Endothelial cell of umbilical vein (primary cell): ENCODE data around the gene RAB3GAP2. TPM values are rescaled to one million over a fixed set of nuclear protein-coding genes. Genes with fewer than 3 reads are reported as not detected.

Experiments used
- BruUV-seq: library from RNA; stranded (reverse); fragments of 400-500 nt; replicated peaks from 2 replicates; lab custom pipeline; 2021; lab: Mats Ljungman, UMichigan
- CTCF ChIA-PET: fragments of 300-600, 350-600 bp; sonication (Branson Sonifier 250); formaldehyde crosslinking; loops from one replicate; lab custom pipeline; 2021; ENCODE audit warnings: antibody characterized with exemption, inconsistent platforms; lab: Charles Lee
- POLR2A ChIA-PET: fragments of 300-600, 350-600 bp; sonication (Branson Sonifier 250); formaldehyde crosslinking; loops from one replicate; lab custom pipeline; 2021; ENCODE audit warnings: antibody characterized with exemption, inconsistent platforms; lab: Charles Lee
- DNase-seq: peaks from one replicate; pipeline ENCODE4 v3.0.0-alpha.2; 2011; ENCODE audit warnings: low read depth, low spot score
- FAIRE-seq: peaks from 2 replicates; lab custom pipeline; 2011; peaks lifted over from hg19 to GRCh38; lab: Jason Lieb, UNC
- H2AFZ ChIP-seq: 2 replicates; pipeline ENCODE4 v1.6.0; 2012; ENCODE audit warnings: low read depth, low read length, control low read depth, inconsistent platforms
- H3K27ac ChIP-seq: 2 replicates; pipeline ENCODE4 v1.5.1; 2011; ENCODE audit warnings: low read depth, mild to moderate bottlenecking, control low read depth, low read length, moderate library complexity; ENCODE audit not compliant: insufficient read depth
- H3K27me3 ChIP-seq, 2 experiments: 2 replicates each; pipeline versions ENCODE4 v1.6.0 to v1.6.1; 2011; ENCODE audit warnings: low read length in 2 of 2, mixed read lengths in 1 of 2; ENCODE audit not compliant: control insufficient read depth in 2 of 2, insufficient read depth in 2 of 2
- H3K36me3 ChIP-seq, 2 experiments: 2 replicates in 1 of 2; 3 replicates in 1 of 2; pipeline ENCODE4 v1.5.1; 2011; ENCODE audit warnings: low read length in 2 of 2, mild to moderate bottlenecking in 1 of 2, moderate library complexity in 1 of 2; ENCODE audit not compliant: control insufficient read depth in 2 of 2, insufficient read depth in 2 of 2; ENCODE audit errors: extremely low read depth in 1 of 2
- H3K4me1 ChIP-seq: 3 replicates; pipeline ENCODE4 v1.5.1; 2011; ENCODE audit warnings: mild to moderate bottlenecking, low read length; ENCODE audit not compliant: control insufficient read depth, insufficient read depth; ENCODE audit errors: extremely low read depth
- H3K4me2 ChIP-seq: 2 replicates; pipeline ENCODE4 v1.6.1; 2011; ENCODE audit warnings: low read length, control low read depth, mixed read lengths; ENCODE audit not compliant: insufficient read depth
- H3K4me3 ChIP-seq, 3 experiments: fragments of 200-600 bp in 1 of 3; sonication (generic), shearing (Covaris generic) in 1 of 3; replicated peaks in 1 of 3; 2 replicates each; pipeline ENCODE4 v1.5.1; 2011 to 2016; ENCODE audit warnings: control low read depth in 3 of 3, low read length in 3 of 3, mild to moderate bottlenecking in 2 of 3, inconsistent platforms in 1 of 3, low read depth in 1 of 3, moderate library complexity in 1 of 3; ENCODE audit not compliant: insufficient read depth in 1 of 3
- H3K79me2 ChIP-seq: 2 replicates; pipeline ENCODE4 v1.6.0; 2012; ENCODE audit warnings: low read length, inconsistent platforms; ENCODE audit not compliant: control insufficient read depth, insufficient read depth
- H3K9ac ChIP-seq: replicated peaks from 2 replicates; pipeline ENCODE3; 2011; ENCODE audit warnings: low read length, control low read depth; ENCODE audit not compliant: insufficient read depth; ENCODE audit errors: extremely low read depth
- H3K9me1 ChIP-seq: replicated peaks from 3 replicates; pipeline ENCODE4 v1.6.0; 2011; ENCODE audit warnings: mild to moderate bottlenecking, low read length; ENCODE audit not compliant: control insufficient read depth, insufficient read depth; ENCODE audit errors: extremely low read depth
- H3K9me3 ChIP-seq: replicated peaks from 2 replicates; pipeline ENCODE4 v1.5.1; 2012; ENCODE audit warnings: low read length, inconsistent platforms; ENCODE audit not compliant: control insufficient read depth, insufficient read depth
- H4K20me1 ChIP-seq: replicated peaks from 2 replicates; pipeline ENCODE3; 2011; ENCODE audit warnings: mild to moderate bottlenecking, low read length; ENCODE audit not compliant: control insufficient read depth, insufficient read depth; ENCODE audit errors: extremely low read depth
- CTCF ChIP-seq, 2 donors: IDR thresholded peaks; 1 replicate in 1 of 2; 2 replicates in 1 of 2; pipeline ENCODE4 v1.5.1; 2011; ENCODE audit warnings: low read length in 2 of 2, mild to moderate bottlenecking in 2 of 2, moderate library complexity in 2 of 2, control low read depth in 1 of 2, inconsistent platforms in 1 of 2, low read depth in 1 of 2; ENCODE audit not compliant: insufficient read depth in 1 of 2; ENCODE audit errors: extremely low read depth in 1 of 2
- EZH2 ChIP-seq: IDR thresholded peaks from 2 replicates; pipeline ENCODE4 v1.6.1; 2012; ENCODE audit warnings: borderline replicate concordance, low read depth, mild to moderate bottlenecking, moderate library complexity, low read length, inconsistent platforms; ENCODE audit not compliant: severe bottlenecking
- FOS ChIP-seq: IDR thresholded peaks from 2 replicates; pipeline ENCODE4 v1.6.1; 2011; ENCODE audit warnings: mild to moderate bottlenecking, low read length, moderate library complexity, borderline replicate concordance; ENCODE audit not compliant: insufficient read depth
- GATA2 ChIP-seq: IDR thresholded peaks from 2 replicates; pipeline ENCODE4 v1.7.0; 2011; ENCODE audit warnings: low read depth, mild to moderate bottlenecking, moderate library complexity, mixed read lengths, low read length; ENCODE audit not compliant: insufficient read length, insufficient read depth
- JUN ChIP-seq: IDR thresholded peaks from 2 replicates; pipeline ENCODE4 v1.6.1; 2011; ENCODE audit warnings: borderline replicate concordance, low read depth; ENCODE audit not compliant: insufficient read length, insufficient read depth
- MAX ChIP-seq: IDR thresholded peaks from 2 replicates; pipeline ENCODE4 v1.6.1; 2011; ENCODE audit not compliant: insufficient read depth, insufficient read length
- MYC ChIP-seq: IDR thresholded peaks from one replicate; pipeline ENCODE4 v1.6.1; 2011; ENCODE audit warnings: mild to moderate bottlenecking, low read depth, low read length
- POLR2A ChIP-seq: IDR thresholded peaks from 2 replicates; pipeline ENCODE4 v1.6.1; 2012; ENCODE audit warnings: low read depth, mild to moderate bottlenecking, control low read depth, low read length
- POLR2AphosphoS5 ChIP-seq: IDR thresholded peaks from 2 replicates; pipeline ENCODE4 v1.6.1; 2012; ENCODE audit warnings: low read depth, mild to moderate bottlenecking, control low read depth, low read length, moderate library complexity; ENCODE audit not compliant: insufficient read depth
- dilution Hi-C: fragments of 300-500 bp; cut with MboI; formaldehyde crosslinking; loops from one replicate; pipeline ENCODE4 v1.15.0; 2019; ENCODE audit warnings: low sequenced_read_pairs; ENCODE audit not compliant: extremely low pct_ligation_motif_present
- intact Hi-C: fragments of 100-400 bp; cut with micrococcal nuclease; formaldehyde crosslinking; loops from one replicate; pipeline ENCODE4 v1.10.0; 2022
- polyA plus RNA-seq, 4 experiments: library from polyadenylated mRNA; depleted of rRNA in 3 of 4; stranded (reverse) in 3 of 4; unstranded in 1 of 4; fragments of >200 nt; gene quantifications; 2 replicates each; pipeline versions ENCODE4 v1.2.1 to v1.2.3, GENCODE V29; 2011 to 2012; ENCODE audit warnings: missing spikeins in 1 of 4
- total RNA-seq: library from RNA; stranded (reverse); gene quantifications from 2 replicates; pipeline ENCODE4 v1.2.3, GENCODE V29; 2021

RAB3GAP2 gene
- total and polyA plus RNA-seq, 2 donors (not counting 3 experiments of a cell fraction or from before 2014, with no cell fraction given), result 11.1 to 37.4 TPM

- peaks cover 2 to 5% of the 10 kb centered on the region in 2 experiments for H3K36me3 ChIP-seq
- H3K9me3 ChIP-seq, result no peaks in the 10 kb centered on the region
- TF ChIP-seq JUN (no peak), MAX (no peak), GATA2 (no peak), MYC (no peak), POLR2A (no peak), CTCF (IDR thresholded peaks at IDR 0.05; ENCODE audit: extremely low read depth in 1 of 2, insufficient read depth in 1 of 2, low read depth in 1 of 2, low read length in 2 of 2) (no peak), FOS (no peak), POLR2AphosphoS5 (no peak), EZH2 (no peak)
- no peak overlapping the region for H3K27ac ChIP-seq
- no TSS peak for BruUV-seq
- H3K4me1 ChIP-seq, result no peaks in the 10 kb centered on the region
- FAIRE-seq (no peak), DNase-seq (no peak)
- CTCF ChIA-PET, result interaction anchor here (1.5 kb wide), 1 partner anchor 10 kb away, joined by 5 read pairs; no protein-coding TSS in a partner anchor
- no peak overlapping the region for H3K9ac ChIP-seq
- H3K4me3 ChIP-seq, result no peak overlapping the region
- intact Hi-C loops (no loop called here), dilution Hi-C loops (no loop called here)
- POLR2A ChIA-PET, result no interaction called here
- no peak overlapping the region for H3K4me2 ChIP-seq
- H2AFZ ChIP-seq, result no peak overlapping the region
- no peaks in the 10 kb centered on the region for H3K27me3 ChIP-seq
- H3K9me1 ChIP-seq, result no peaks in the 10 kb centered on the region
- H4K20me1 ChIP-seq, result no peaks in the 10 kb centered on the region
- peaks cover 14% of the 10 kb centered on the region for H3K79me2 ChIP-seq
These were observed 45.5 kb downstream of the RAB3GAP2 start for GRCh38 chr1:220226752-220227151.
